Osteocyte (in vitro differentiated cells): ENCODE data around the gene CNP. TPM values are rescaled to one million over a fixed set of nuclear protein-coding genes. Genes with fewer than 3 reads are reported as not detected.

Source experiments
- DNase-seq: peaks from one replicate; pipeline ENCODE4 v3.0.0; 2021; ENCODE audit warnings: mixed read lengths; ENCODE audit not compliant: unreplicated experiment; ENCODE audit errors: extremely low spot score
- H3K27ac Mint-ChIP-seq: one replicate; pipeline ENCODE4 v1.8.0; 2021; ENCODE audit warnings: mild to moderate bottlenecking, mixed read lengths; ENCODE audit not compliant: unreplicated experiment
- H3K27me3 Mint-ChIP-seq: one replicate; pipeline ENCODE4 v1.8.0; 2021; ENCODE audit warnings: mixed read lengths; ENCODE audit not compliant: unreplicated experiment
- H3K36me3 Mint-ChIP-seq: one replicate; pipeline ENCODE4 v1.8.0; 2021; ENCODE audit warnings: mixed read lengths; ENCODE audit not compliant: unreplicated experiment
- H3K4me1 Mint-ChIP-seq: one replicate; pipeline ENCODE4 v1.8.0; 2021; ENCODE audit warnings: mixed read lengths; ENCODE audit not compliant: unreplicated experiment
- H3K4me3 Mint-ChIP-seq: one replicate; pipeline ENCODE4 v1.8.0; 2021; ENCODE audit warnings: mild to moderate bottlenecking, moderate library complexity, mixed read lengths; ENCODE audit not compliant: unreplicated experiment
- H3K9me3 Mint-ChIP-seq: one replicate; pipeline ENCODE4 v1.8.0; 2021; ENCODE audit warnings: mixed read lengths; ENCODE audit not compliant: unreplicated experiment
- CTCF ChIP-seq: fragments of 200-600 bp; sonication (generic); IDR thresholded peaks from 2 replicates; pipeline ENCODE4 v1.5.0; 2021; ENCODE audit warnings: antibody characterized with exemption, mild to moderate bottlenecking, moderate library complexity
- total RNA-seq: library from RNA; stranded (reverse); gene quantifications from 2 replicates; pipeline ENCODE4 v1.2.1, GENCODE V29; 2021

Gene CNP
- total RNA-seq, 1 donor from 2014 or later = 108 TPM

GRCh38 chr17:41937970-41938954, 28.3 kb upstream of the CNP start:
- DNase-seq = no peak
- Mint-ChIP-seq H3K36me3 (no peaks in the 10 kb centered on the region), H3K4me3 (no peak overlapping the region), H3K4me1 (no peaks in the 10 kb centered on the region), H3K27me3 (no peaks in the 10 kb centered on the region), H3K9me3 (no peaks in the 10 kb centered on the region), H3K27ac (no peak overlapping the region)
- TF ChIP-seq CTCF = no peak

- Mint-ChIP-seq H3K36me3 (no peaks in the 10 kb centered on the region), H3K27ac (no peak overlapping the region), H3K4me1 (no peaks in the 10 kb centered on the region), H3K9me3 (no peaks in the 10 kb centered on the region), H3K27me3 (no peaks in the 10 kb centered on the region), H3K4me3 (no peak overlapping the region)
- no peak for DNase-seq
- TF ChIP-seq CTCF = no peak
These were observed 27.4 kb upstream of the CNP start for GRCh38 chr17:41939044-41939692.

GRCh38 chr17:41939693-41940090, 26.9 kb upstream of the CNP start:
- H3K27ac Mint-ChIP-seq = no peak overlapping the region
- no peak overlapping the region for H3K4me3 Mint-ChIP-seq
- no peaks in the 10 kb centered on the region for H3K9me3 Mint-ChIP-seq
- H3K27me3 Mint-ChIP-seq = no peaks in the 10 kb centered on the region
- H3K36me3 Mint-ChIP-seq = no peaks in the 10 kb centered on the region
- no peaks in the 10 kb centered on the region for H3K4me1 Mint-ChIP-seq
- no peak for TF ChIP-seq CTCF
- DNase-seq = no peak

- no peaks in the 10 kb centered on the region for H3K4me1 Mint-ChIP-seq
- H3K4me3 Mint-ChIP-seq = no peak overlapping the region
- no peak for DNase-seq
- no peaks in the 10 kb centered on the region for H3K36me3 Mint-ChIP-seq
- H3K27me3 Mint-ChIP-seq = no peaks in the 10 kb centered on the region
- TF ChIP-seq CTCF = no peak
- no peak overlapping the region for H3K27ac Mint-ChIP-seq
- no peaks in the 10 kb centered on the region for H3K9me3 Mint-ChIP-seq
These were observed 25.4 kb upstream of the CNP start for GRCh38 chr17:41941168-41941567.
